Cardiac muscle cell (in vitro differentiated cells and primary cell): ENCODE data around the gene SMIM32. TPM values are rescaled to one million over a fixed set of nuclear protein-coding genes. Genes with fewer than 3 reads are reported as not detected.

Source experiments
- DNase-seq, 2 donors: peaks; one replicate each; pipeline versions ENCODE4 v3.0.0 to v3.0.0-alpha.2; 2010 to 2017; ENCODE audit warnings: low read depth in 1 of 2, low spot score in 1 of 2
- H3K27ac ChIP-seq: fragments of 200-600 bp; sonication (generic); 2 replicates; pipeline ENCODE4 v1.5.1; 2016
- H3K27me3 ChIP-seq: fragments of 200-600 bp; sonication (generic); 2 replicates; pipeline ENCODE4 v1.6.0; 2016; ENCODE audit warnings: control low read depth
- H3K36me3 ChIP-seq: fragments of 200-600 bp; sonication (generic); 2 replicates; pipeline ENCODE4 v1.5.1; 2016; ENCODE audit warnings: control low read depth
- H3K4me1 ChIP-seq: fragments of 200-600 bp; sonication (generic); 2 replicates; pipeline ENCODE4 v1.8.1; 2017; ENCODE audit warnings: low read depth, mild to moderate bottlenecking, mixed run types
- H3K4me3 ChIP-seq: fragments of 200-600 bp; sonication (generic); 2 replicates; pipeline ENCODE4 v1.5.1; 2016; ENCODE audit warnings: mild to moderate bottlenecking
- H3K9me3 ChIP-seq: fragments of 200-600 bp; sonication (generic); 2 replicates; pipeline ENCODE4 v1.5.1; 2017; ENCODE audit warnings: low read depth, mild to moderate bottlenecking, control low read depth
- polyA plus RNA-seq: library from polyadenylated mRNA; unstranded; fragments of >200 nt; fragmentation: Nextera tagmentation; extraction: Ambion mirVana; gene quantifications from 2 replicates; pipeline ENCODE4 v1.2.1, GENCODE V29; 2016
- total RNA-seq: library from RNA; depleted of rRNA; stranded (reverse); fragments of >200 nt; gene quantifications from 2 replicates; pipeline ENCODE4 v1.2.3, GENCODE V29; 2016
- TF ChIP-seq, protein P1 (sequence below): IDR thresholded peaks from 2 replicates; pipeline ENCODE4 v1.5.1; 2012; ENCODE audit warnings: low read depth, mild to moderate bottlenecking, low read length

SMIM32 gene
- total and polyA plus RNA-seq, 2 experiments from 2014 or later: 0.36 TPM; not detected in 1

DNA sequence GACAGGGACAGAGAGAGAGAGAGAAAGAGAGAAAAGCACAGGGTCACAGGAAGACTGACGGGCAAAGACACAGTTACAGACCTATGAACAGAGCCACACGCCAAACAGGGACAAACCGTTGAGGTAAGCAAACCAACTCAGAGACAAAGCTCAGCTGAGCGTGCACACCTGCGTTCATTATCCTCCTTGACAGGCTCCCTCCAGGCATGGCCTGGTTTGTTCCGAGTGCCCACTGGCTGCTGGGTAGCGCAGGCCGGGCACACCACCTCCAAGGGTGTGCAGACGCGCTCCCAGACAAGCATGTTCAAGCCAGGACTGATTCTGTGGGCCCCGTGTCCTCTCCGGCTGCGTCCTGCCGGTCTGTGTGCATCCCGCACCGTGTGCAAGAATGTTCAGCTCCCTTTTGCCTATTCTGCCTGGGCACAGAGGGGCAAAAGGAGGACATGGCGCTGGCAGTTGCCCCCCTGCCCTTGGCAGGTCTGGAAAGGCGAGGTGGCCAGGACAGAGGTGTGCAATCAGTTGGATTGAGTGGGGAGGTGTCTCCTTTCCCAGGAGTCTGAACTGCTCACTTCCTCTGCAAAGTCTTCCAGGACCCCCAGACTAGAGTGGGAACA lies 467 bp upstream of the SMIM32 start:
- no peak overlapping the region for H3K27ac ChIP-seq
- no peaks in the 10 kb centered on the region for H3K9me3 ChIP-seq
- no peak for DNase-seq
- no peaks in the 10 kb centered on the region for H3K36me3 ChIP-seq
- peak overlapping the region; percentile 57 for H3K4me3 ChIP-seq
- TF ChIP-seq, protein P1, sequence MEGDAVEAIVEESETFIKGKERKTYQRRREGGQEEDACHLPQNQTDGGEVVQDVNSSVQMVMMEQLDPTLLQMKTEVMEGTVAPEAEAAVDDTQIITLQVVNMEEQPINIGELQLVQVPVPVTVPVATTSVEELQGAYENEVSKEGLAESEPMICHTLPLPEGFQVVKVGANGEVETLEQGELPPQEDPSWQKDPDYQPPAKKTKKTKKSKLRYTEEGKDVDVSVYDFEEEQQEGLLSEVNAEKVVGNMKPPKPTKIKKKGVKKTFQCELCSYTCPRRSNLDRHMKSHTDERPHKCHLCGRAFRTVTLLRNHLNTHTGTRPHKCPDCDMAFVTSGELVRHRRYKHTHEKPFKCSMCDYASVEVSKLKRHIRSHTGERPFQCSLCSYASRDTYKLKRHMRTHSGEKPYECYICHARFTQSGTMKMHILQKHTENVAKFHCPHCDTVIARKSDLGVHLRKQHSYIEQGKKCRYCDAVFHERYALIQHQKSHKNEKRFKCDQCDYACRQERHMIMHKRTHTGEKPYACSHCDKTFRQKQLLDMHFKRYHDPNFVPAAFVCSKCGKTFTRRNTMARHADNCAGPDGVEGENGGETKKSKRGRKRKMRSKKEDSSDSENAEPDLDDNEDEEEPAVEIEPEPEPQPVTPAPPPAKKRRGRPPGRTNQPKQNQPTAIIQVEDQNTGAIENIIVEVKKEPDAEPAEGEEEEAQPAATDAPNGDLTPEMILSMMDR: no peak
- H3K4me1 ChIP-seq: peaks cover 4% of the 10 kb centered on the region
- peaks cover 66% of the 10 kb centered on the region for H3K27me3 ChIP-seq

DNA sequence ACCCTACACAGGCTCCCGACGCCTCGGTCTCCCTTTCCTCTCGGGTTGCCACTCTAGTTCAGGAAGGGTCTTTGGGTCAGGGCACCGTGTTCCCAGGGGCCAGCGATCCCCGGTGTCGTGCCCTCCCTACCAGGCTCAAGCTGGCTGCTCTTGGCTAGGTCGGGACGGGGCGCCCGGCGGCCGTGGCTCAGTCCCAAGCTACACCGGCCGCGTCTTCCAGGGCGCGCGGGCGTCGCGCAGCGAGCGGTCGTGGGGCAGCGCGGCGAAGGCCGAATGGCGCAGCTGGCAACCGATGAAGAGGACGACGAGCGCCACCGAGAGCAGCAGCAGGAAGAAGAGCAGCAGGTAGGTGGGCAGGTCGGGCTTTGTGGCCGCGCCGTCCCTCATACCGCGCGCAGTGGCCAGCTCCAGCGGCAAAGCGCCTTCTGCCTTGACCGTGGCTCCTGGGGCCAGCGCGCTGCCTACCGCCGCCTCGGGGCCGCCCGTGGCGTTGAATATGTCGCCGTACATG lies 892 bp downstream of the SMIM32 start:
- H3K27ac ChIP-seq: no peak overlapping the region
- H3K4me3 ChIP-seq: peak overlapping the region; percentile 57
- peaks cover 4% of the 10 kb centered on the region for H3K4me1 ChIP-seq
- TF ChIP-seq, protein P1: no peak
- H3K36me3 ChIP-seq: no peaks in the 10 kb centered on the region
- peaks cover 66% of the 10 kb centered on the region for H3K27me3 ChIP-seq
- DNase-seq: peak in 1 of 2 donors; percentile 13
- H3K9me3 ChIP-seq: no peaks in the 10 kb centered on the region

DNA sequence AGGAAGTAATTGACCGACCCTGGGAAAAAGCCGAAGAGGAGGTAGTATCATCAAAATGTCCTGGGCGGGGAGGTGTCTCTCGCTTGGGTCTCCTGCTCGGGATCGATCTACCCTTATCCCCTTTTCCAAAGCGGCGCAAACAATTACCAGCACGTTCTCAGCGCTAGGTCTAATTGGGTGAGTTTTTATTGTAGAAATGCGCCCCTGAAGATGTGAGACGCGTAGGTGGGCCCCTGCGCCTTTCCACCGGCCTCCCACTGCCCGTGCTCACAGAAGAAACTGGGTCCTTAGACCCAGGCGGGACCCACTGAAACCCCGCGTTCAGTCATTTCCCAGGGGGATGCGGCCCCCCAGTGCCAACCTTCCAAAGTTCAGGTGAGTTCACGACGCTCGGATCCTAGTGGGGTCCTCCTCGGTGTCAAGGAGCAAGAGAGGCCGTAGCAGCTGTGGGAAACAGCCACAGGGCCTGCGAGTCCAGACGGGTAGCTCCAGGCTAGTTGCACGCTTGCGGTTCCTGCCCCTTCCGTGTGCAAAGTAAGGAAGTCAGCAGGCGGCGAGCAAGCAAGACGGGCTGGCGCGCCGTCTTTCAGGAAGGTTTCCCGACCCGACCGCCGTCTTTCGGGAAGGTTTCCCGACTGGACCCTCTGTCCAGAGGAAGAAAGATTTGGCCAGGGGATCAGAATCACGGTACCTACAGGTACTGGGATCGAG lies 1.5 kb downstream of the SMIM32 start:
- Histone ChIP-seq H3K36me3 (no peaks in the 10 kb centered on the region), H3K4me3 (peak overlapping the region; percentile 57), H3K9me3 (no peaks in the 10 kb centered on the region), H3K4me1 (peaks cover 4% of the 10 kb centered on the region), H3K27me3 (peaks cover 66% of the 10 kb centered on the region), H3K27ac (no peak overlapping the region)
- DNase-seq: peak; percentile 43 to 59
- TF ChIP-seq, protein P1: no peak

DNA sequence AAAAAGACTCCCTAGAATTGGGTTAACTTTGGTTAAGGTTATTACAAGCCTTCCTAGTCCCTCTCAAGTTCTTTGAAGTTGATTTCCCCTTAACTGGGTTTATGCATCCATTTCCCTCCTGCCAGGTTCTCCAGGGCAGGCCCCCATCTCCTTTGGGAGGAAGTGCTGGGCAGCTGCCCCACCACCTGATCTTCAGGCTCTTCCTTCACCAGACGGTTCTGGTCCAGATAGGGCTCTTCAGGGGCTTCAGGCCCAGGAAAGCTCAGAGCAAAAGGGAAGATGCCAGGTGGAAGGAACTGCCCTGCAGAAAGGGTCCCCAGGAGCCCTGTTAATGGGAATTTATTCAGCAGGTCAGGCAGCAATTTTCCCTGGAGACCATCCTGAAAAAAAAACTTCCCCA lies 2.1 kb downstream of the SMIM32 start:
- TF ChIP-seq, protein P1: no peak
- DNase-seq: no peak

DNA sequence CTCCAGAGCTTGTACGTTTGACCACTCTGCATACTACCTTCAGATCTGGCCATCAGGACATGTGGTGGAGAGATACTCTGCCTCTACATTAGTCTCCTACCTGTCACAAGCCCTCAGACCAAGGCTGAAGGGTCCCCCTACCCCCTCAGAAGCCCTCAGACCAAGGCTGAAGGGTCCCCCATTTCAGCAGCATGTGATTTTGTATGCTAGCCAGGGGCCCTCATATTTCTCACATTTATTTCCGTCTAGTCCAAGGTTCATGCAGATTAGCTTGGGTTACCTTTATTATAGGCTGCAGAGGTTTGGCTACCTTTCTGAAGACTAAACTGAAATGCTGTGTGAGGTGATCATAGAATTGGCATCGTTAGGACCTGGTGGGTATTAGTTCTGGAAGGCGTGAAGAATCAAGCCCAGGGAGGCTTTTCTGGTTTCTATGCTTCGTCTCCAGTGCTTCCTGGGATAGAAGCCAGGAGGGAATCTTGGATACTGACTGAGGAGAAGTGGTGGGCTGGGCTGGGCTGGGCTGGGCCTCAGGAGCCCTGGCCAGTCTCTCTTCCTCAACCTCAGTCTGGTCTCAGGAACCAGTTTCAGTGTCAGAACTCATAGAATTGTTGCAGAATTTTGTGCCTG lies 2.8 kb downstream of the SMIM32 start:
- Histone ChIP-seq H3K27ac (no peak overlapping the region), H3K36me3 (no peaks in the 10 kb centered on the region), H3K4me3 (no peak overlapping the region), H3K4me1 (peaks cover 4% of the 10 kb centered on the region), H3K27me3 (peaks cover 61% of the 10 kb centered on the region), H3K9me3 (no peaks in the 10 kb centered on the region)
- TF ChIP-seq, protein P1: no peak
- DNase-seq: no peak

More for the DNA sequence above, 2.1 kb downstream of the SMIM32 start:
- no peaks in the 10 kb centered on the region for H3K9me3 ChIP-seq
- peaks cover 4% of the 10 kb centered on the region for H3K4me1 ChIP-seq
- H3K4me3 ChIP-seq: no peak overlapping the region
- peaks cover 66% of the 10 kb centered on the region for H3K27me3 ChIP-seq
- no peak overlapping the region for H3K27ac ChIP-seq
- H3K36me3 ChIP-seq: no peaks in the 10 kb centered on the region
